HG02973 (cell line): ENCODE data around the gene KCNJ3.

ENCODE experiments used
- ATAC-seq: cut with Tn5 transposase; IDR thresholded peaks from one replicate; pipeline ENCODE4 v1.9.1; 2021; ENCODE audit warnings: moderate library complexity; ENCODE audit not compliant: unreplicated experiment

KCNJ3 gene

DNA sequence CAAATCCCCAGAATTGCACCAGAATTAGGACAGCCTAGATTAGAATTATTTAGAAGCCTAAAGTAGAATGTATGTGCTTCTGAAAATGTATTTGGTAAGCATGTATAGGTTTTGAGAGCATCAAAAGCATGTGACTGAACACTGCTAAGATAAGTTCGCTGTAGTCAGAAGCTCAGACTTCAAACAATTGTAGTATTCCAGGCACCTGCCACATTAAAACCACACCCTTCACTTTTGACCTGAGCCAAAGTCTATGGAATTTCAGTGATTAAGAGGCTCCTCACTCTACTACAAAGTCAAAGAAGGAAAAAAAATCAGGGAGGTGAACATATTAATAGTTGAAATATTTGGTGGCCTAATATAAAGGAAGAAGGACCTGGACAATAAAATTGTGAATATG is 8.2 kb downstream of the KCNJ3 start:
- no peak for ATAC-seq

DNA sequence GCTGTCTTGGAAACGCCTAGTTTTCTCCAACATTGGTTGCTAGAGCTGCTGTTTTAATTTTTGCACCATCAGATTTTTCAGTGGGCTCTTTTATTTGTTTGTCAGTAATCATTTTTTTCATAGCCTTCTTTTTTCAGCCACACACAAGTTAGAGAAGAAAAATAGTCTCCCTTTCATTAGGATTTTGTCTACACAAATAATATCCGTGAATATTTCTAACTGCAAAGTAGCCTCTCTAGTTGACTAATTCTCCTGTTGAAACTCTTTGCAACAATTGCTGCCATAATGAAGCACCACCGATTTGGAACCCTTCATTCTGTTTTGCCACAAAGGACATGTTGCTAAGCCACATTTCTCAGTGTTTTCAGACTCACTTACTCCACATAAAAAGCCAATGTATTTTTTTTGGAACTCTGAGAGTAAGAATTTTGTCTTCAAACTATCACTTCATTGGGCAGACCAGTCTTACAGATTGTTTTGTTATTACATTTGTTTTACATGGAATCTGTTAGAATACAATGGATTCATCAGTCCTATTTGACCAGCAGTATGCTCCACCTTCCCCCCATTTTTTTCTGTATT is 9.6 kb downstream of the KCNJ3 start:
- ATAC-seq: no peak

GRCh38 chr2:154709215-154709614 is 10.7 kb downstream of the KCNJ3 start:
- no peak for ATAC-seq

GRCh38 chr2:154710078-154710477 is 11.6 kb downstream of the KCNJ3 start:
- no peak for ATAC-seq

GRCh38 chr2:154710685-154711084 is 12.2 kb downstream of the KCNJ3 start:
- ATAC-seq: no peak

DNA sequence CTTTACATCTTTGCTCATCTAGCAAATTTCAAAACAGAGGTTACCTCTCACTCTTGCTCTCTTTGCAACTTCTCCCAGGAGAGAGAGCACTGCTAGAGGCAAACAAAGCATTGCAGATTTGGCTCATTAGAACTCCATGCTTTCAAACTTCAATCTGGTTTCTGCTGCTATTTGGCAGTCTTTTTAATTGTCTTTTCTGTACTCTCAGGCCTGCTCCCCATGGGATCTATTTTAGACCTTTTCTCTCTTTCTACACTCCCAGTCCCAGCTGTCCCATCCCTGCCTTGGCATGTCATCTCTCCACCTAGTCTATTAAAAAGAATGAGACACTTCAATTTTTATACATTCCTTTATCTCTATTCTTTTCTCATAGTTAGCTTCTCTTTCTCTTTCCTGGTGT is 15.2 kb downstream of the KCNJ3 start:
- ATAC-seq: no peak

DNA sequence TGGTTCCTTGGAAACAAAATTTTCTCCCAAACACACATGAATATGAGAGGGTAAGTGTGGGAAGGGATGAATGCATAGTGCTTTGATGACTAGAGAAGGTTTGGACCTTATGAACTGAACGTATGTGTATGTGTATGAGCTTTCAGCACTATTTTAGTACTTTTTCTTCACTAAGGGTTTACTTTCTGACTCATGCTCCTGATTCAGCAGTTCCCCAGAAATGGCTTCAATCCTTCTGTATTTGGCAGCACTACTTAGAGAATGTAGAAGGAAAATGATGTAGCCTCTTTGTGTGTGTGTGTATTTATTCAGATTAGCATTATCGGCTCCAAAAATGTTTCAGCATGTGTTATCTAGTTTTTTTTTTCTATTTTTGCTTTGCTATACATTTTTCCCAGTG is 22.2 kb downstream of the KCNJ3 start:
- ATAC-seq: no peak

- no peak for ATAC-seq
Measured at GRCh38 chr2:154724194-154724797, 25.8 kb downstream of the KCNJ3 start.

- ATAC-seq: no peak
Measured at GRCh38 chr2:154740361-154740760, 41.9 kb downstream of the KCNJ3 start.

- ATAC-seq: no peak
Measured at GRCh38 chr2:154758871-154759270, 60.4 kb downstream of the KCNJ3 start.

DNA sequence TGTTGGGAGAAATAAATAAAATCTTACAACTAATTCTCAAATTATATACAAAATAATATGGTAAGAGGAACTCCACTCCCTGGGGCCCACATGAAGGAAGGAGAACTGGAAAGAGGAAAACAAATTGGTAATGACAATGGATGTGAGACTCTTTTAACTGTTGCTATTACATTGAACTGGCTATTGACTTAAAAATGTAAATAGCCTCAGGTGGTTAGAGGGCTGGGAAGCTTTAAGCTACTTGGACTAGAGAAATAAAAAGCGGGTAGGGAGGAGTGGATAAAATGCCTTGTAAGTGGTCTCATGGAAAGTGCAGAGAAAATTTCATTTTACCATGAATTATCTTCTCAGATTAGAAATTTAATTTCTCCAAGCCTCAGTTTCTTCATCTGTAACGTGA is 64.1 kb downstream of the KCNJ3 start:
- no peak for ATAC-seq

DNA sequence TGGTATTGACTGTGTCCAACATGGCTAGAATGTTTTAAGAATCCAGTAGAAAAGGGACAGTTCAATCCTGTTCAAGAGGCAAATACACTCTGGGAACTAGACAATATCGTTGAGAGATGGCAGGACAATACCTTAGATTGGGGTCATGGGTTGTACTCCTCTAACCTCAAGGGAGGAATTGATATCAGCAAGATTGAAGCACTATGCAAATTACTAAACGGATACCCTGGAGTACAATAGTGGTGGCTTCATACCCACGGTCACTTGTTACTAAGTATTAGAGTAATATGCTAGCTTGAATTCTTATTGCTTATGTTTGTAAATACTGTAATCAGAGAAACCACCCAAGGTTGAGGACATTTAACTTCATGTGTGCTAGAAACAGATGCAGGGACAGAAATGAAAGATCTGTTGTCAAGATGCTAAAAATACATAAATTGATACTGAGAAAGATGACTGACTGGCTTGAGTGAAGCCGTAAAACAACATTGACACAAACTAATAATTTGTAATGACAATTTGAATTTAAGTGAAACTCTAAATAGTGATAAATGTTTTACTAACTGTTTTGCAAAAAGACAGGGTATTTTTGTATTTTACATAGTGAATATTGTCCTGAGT is 73.3 kb downstream of the KCNJ3 start:
- ATAC-seq: no peak

GRCh38 chr2:154776825-154777224 is 78.3 kb downstream of the KCNJ3 start:
- no peak for ATAC-seq

DNA sequence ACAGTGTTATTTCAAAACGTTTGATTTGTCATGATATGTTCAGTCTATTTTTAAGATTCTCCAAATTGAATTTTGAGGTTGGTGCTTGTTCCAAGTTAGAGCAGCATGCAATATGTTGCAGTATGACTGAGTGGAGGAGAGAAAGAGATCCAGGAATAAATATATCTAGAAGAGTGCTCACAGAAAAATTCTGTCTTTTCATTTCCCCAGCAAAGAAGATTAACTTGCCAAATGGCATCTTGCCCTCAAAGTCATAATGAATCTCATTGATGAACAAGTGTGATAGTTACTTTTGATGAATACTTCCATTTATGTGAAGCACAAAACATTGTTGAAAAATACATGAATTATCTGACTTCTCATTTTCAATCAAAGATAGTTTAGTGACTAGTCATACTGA is 95.9 kb downstream of the KCNJ3 start:
- no peak for ATAC-seq

GRCh38 chr2:154795651-154796050 is 97.2 kb downstream of the KCNJ3 start:
- no peak for ATAC-seq

DNA sequence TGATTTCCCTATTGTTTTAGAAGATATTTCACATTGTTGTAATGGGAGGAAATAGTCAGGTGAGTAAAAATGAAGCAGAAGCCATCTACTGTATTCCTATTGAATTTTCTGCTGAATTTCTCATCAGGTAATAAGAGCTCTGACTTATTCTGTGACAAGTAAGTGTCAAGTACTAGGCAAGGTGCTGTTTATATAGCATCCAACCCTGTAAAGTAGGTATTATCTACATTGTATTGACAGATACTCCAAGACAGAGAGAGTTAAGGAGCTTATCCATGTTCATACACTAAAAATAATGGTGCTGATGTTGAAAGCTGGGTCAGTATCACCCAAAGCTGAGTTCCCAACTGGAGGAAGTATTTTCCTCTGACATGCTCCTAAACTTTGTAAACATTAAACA is 106.0 kb downstream of the KCNJ3 start:
- no peak for ATAC-seq

- no peak for ATAC-seq
Measured at GRCh38 chr2:154813636-154814035, 115.1 kb downstream of the KCNJ3 start.

DNA sequence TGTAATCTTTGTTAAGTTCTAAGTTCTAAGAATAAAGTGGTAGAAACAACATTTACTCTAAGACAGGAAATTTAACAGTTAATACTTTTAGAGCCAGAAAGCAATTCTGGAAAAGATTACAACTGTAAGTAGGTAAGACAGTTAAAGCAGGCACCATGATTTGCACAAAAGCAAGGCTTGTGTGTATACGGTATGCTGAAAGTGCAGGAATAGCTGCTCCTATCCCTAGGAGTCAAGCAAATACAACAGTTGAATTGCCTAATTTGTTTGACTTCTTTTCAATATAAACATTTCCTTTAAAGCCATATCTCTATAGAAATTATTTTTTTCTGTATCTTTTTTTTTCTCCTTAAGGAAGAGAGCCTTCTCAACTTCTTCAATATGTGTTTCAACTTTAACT is 116.4 kb downstream of the KCNJ3 start:
- no peak for ATAC-seq

DNA sequence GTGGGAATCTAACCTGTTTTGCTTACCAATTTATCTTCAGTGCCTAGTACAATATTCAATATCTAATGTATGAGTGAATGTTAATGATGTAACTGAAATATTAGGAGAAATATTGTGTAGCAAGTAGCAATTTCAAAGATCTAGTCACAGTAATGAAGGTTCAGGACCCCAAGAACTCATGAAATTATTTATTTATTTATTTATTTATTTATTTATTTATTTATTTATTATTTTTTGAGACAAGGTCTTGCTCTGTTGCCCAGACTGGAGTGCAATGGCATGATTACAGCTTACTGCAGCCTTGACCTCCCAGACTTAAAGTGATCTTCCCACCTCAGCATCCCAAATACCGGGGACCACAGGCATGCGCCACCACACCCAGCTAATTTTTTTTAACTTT is 126.9 kb downstream of the KCNJ3 start:
- ATAC-seq: no peak

- ATAC-seq: no peak
Measured at GRCh38 chr2:154826827-154827226, 128.3 kb downstream of the KCNJ3 start.

DNA sequence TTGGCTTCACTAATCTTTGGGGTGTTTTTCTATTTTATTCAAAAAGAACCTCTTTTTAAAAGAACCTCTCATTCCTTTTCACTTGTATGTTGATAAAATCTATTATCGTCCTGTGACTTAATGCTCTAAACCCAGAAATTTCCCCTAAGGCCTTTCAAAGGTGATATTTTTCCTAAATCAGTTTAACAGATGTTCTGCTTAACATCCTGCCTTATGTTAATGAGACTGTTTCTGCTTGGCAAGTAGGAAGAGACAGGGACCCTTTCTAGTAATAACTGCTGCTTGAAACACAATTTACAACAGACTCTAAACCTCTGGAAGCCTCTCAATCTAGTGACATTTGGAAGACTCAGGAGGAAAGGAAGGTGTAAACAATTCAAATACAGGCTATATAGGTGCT is 128.8 kb downstream of the KCNJ3 start:
- ATAC-seq: no peak

DNA sequence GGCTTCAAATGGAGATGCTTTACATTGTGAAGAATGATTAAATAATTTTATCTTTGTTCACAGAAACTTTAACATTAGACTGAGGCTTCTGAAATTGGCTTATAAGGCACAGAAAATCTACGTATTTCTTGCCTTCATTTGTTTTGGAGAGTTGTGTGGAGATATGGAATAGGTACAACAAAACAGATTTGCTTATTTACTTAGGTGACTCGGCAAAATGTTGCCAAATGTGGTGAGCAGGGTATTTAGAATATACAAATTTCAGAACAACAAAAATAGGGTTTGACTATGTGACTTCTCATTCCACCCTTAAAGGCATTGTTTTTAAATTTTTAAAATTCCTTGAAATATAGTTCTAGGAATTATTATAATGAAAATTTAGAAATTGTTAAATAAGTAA is 134.2 kb downstream of the KCNJ3 start:
- no peak for ATAC-seq

GRCh38 chr2:154836632-154837031 is 138.1 kb downstream of the KCNJ3 start:
- no peak for ATAC-seq
